HG03469 (cell line): Measurements from ENCODE around the gene PTPN2.
A peak's percentile ranks its signal among the peaks of the same experiment; 100 is the strongest.

Source experiments
- ATAC-seq: cut with Tn5 transposase; IDR thresholded peaks from one replicate; pipeline ENCODE4 v1.9.1; 2021; ENCODE audit warnings: mild to moderate bottlenecking, moderate library complexity, moderate number of reproducible peaks; ENCODE audit not compliant: unreplicated experiment

The PTPN2 gene

DNA sequence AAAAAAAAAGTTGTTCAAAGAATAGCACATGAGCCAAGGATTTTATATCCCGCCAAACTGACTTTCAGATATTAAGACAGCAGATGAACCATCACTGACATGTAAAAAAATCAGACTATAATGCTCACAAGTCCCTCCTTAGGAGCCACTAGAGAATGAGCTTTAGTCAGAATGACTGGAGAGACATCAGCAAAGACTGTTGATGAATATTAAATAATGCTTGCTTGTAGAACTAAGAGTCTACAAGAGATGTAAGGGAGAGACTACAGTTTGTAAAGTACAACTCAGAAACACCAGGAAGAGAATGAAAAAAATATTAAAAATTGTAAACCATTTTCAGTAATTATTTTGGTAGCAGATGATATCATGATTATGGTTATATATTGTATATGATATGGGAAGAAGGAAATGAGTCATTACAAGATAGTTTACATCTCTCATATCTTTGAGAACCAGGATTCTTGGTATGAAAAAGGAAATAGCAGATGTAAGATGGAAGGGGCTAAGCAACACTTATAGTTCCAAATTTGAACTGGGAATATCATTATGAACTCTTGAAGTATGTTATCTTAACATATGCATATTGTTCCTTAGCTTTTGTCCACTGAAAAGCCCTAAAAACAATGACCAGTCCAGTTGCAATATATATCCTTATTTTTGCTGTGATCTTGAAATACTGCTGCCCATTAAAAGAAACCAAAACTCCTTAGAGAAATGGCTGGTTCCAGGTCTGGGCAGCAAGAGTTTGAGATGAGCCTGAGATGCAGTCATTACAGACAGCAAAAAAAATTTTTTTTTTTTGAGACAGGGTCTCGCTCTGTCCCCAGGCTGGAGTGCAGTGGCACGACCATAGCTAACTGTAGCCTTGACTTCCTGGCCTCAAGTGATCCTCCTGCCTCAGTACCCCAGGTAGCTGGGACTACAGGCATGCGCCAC lies 55.7 kb downstream of the PTPN2 start:
- no peak for ATAC-seq

DNA sequence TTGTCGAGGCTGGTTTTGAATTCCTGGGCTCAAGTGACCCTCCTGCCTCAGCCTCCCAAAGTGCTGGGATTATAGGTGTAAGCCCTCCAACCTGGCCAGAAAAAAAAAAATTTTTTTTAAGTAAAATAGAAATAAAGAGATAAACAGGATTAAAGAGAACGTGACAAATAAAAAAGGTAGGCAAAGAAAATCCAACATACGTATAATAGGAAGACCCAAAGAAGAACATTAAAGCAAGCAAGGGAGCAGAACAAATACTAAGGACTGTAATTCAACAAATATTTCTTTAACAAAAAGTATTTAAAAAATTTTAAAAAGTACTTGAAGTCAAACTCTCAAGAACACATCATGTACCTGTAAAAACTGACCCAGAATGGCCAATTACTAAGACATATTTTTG lies 56.4 kb downstream of the PTPN2 start:
- ATAC-seq: no peak

DNA sequence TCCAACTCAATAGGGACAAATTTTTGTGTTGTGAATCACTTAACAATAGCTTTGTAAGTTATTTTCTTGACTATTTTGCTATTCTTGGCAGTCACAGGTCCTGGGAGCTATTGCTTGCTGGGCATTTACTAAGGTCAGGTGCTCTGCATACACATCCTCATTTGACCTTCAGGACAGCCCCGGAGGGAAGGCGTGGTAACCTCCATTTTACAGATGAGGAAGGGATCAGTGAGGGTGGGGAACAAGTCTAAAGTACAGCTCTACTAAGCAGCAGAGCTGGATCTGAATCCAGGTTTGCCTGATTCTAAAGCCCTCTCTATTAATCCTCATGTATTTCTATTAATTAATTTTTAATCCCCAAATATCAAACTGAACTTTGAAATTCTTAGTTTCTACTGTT lies 58.8 kb downstream of the PTPN2 start:
- no peak for ATAC-seq

DNA sequence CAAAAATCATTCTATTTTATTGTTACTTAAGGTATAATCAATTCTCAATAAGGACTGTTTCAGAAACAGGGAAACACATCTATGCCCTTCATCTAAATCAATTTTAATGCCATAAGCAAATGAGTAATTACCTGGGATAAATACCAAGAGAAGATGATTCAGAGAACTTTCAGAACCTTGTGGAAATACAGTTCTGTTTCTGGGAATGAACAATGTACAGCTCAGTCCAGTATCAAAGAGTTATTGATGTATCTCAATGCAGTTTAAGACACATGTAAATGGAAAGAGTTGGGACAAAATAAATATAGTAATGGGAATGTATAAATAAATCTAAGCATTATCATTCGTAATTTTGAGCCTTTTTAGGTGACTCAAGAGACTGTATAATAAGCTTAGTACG lies 60.1 kb downstream of the PTPN2 start:
- ATAC-seq: no peak

DNA sequence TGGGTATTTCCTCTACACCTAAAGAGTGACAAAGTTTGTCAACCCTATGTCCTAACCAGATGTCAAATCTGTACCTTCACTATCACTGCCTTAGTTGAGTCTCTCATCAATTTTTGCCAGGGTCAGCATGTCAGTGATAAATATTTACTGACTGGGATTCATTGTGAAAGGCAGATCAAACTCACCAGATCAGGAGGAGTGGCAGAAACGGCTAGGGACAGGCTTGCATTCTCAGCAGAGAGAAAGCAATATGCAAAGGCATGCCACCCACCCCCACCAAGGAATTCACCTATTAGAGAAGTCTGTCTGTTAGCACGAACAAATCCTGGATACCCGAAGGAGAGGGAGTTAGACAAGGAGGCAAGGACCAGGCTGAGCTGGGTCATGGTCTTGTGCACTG lies 62.6 kb downstream of the PTPN2 start:
- no peak for ATAC-seq

DNA sequence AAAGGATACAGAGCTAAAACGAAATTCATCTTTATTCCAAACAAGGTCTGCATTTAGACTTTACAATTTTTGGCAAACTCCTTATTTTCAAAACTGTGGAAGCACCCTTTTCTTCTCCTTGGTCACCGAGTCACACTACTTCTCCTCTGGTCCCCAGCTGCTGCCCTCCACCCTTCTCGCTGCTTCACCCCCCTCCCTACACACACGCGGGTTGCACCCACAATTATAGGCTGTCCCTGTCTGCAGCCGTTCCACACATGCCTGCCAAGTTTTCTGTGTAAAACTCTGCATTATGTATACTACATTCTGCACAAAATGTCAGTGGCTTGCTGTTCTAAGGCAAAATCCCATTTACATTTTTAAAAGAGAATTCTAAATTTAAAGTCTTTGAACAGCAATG lies 63.5 kb downstream of the PTPN2 start:
- ATAC-seq: no peak

DNA sequence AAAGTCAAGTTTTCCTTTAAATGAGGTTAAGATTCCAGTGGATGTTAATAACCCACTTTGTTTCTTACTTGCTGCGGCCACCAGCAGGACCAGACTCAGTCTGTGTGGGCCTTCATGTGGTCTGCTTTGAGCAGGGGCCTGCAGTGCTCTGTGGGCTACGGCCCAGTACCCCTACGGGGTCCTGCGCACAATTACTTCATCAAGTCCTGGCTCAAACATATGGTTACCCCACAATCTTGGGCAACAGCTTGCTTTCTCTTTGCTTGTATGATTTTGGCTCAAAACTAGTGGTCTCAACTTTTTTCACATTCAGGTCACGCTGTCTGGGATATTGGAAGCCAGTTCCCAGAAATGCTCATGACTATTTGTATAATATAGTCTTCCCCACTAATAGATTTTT lies 64.2 kb downstream of the PTPN2 start:
- no peak for ATAC-seq

DNA sequence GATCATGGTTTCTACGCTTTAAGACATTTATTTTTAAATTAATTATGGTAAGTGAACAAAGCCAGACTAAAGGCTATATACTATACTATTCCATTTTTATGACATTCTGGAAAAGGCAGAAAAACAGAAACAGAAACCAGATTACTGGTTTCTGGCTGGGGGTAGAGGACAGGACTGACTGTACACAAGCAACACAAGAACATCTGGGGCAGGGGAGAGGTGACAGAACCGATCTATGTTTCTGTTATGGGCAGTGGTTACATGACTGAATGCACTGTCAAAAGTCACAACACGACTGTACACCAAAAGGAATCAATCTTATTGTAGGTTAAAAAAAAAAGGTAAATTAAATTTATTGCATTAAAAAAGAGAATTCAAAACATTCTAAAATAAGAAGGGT lies 64.7 kb downstream of the PTPN2 start:
- peak; percentile 67 for ATAC-seq

DNA sequence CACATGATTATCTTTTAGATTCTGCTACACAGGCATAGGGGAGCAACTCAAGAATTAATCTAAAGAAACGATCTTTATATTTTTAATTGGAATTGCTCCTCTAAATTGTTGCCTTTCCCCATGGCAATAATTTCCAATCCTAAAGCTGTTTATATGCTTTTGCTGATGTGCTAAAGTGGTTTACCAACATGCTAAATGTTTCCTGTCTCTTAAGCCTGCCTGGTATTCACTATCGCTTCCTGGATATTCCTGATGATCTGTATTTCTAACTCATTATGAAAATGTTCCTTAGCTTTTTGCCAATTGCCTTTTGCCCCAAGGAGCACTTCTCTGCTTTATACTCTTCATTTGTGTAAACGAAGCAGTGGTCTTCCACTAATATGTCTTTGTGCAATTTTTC lies 65.8 kb downstream of the PTPN2 start:
- no peak for ATAC-seq

DNA sequence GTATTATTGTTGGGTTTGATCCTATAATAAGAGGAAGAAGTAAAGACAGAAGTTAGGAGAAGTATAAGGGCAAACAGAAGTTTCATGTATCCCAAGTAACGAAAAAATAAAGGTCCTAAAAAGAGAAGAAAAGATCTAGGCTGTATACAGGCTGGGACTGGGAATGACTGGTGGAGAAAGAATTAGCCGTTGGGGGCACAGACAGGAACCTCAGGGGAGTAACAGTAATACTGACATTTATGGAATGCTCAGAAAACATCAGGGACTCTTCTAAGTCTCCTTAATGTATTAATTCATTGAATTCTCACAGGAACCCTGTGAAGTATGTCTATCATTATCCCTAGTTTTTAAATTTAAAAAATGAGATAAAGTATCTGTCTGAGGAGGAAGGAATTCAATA lies 67.6 kb downstream of the PTPN2 start:
- ATAC-seq: no peak

DNA sequence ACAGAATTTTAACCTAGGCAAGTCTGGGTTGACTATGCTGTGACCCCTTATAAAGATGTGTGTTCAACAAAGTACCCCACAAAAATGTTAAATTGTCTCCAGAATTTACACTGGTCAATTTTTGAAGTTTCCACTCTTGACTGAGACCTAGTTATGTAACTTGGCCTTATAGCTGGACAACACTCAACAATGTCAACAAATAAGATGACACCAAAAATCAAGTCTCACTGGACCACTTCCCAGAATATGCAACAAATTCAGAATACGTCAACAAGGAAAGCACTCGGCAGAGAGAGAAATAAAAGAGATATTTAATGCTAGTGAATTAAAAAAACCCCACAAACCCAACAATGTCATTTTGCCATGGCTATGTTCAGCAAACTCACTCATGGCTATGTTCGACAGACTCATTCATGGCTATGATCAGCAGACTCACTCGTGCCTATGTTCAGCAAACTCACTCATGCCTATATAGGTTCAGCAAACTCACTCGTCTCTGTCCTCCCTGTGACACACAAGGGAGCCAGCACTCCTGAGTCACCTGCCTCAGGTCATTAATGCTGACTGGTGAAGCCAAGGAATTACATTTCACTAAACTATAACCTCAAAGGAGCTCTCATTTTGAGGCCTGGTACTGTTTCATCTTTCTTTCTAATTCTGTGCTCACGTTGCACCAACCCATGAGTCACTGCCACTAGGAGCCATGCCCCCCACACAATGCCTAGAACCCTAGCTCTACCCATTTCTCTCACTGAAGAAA lies 72.7 kb downstream of the PTPN2 start:
- no peak for ATAC-seq

DNA sequence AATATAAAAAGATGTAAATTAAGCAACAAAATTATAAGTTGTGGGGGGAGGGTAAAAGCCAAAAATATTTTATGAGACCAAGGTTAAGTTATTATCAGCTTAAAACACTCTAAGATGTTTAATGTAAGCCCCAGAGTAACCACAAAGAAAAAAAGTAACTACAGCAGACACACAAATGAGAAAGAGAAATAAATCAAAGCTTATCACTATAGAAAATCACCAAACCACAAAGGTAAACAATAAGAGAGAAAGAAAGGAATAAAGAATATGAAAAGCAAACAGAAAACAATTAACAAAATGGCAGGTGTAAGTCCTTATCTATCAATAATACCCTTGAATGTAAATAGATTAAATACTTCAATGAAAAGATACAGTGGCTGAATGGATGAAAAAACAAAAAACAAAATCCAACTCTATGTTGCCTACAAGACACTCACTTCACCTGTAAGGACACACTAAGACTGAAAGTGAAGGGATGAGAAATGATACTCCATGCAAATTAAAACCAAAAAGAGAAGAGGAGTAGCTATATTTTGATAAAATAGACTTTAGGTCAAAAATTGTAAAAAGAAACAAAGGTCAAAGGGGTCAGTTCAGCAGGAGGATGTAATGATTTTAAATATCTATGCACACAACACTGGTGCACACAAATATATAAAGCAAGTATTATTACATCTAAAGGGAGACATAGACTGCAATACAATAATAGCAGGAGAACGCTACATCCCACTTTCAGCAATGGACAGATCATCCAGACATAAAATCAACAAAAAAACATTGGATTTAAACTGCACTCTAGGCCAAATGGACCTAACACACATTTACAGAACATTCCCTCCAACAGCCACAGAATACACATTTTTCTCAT lies 80.7 kb downstream of the PTPN2 start:
- ATAC-seq: peak; percentile 75

DNA sequence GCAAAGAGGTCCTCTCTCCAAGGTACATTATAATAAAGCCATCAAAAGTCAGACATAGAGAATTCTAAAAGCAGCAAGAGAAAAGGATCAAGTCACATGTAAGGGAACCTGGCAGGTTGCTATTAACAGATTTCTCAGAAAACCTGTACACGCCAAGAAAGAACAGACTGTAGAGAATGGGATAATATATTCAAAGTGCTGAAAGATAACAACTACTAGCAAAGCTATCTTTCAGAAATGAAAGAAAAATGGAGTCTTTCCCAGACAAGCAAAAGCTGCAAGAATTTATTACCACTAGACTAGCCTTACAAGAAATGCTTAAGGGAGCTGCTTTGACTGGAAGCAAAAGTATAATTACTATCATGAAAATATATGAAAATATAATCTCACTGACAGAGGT lies 81.5 kb downstream of the PTPN2 start:
- no peak for ATAC-seq

DNA sequence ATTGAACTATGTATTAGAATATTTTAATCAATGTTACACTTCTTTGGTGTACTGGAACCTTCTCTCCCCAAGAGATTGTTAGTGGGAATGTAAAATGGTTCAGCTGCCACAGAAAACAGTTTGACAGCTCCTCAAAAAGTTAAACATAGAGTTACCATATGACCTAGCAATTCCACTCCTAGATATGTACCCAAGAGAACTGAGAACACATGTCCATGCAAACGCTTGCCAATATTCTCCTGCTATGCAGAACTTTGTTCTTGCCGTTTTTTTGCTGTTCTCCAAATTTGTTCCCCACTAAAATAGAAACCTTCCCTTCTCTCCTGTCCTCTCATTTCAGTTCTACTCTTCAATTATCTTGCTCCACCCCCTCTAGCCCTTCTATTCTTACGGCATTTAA lies 87.6 kb downstream of the PTPN2 start:
- ATAC-seq: no peak

DNA sequence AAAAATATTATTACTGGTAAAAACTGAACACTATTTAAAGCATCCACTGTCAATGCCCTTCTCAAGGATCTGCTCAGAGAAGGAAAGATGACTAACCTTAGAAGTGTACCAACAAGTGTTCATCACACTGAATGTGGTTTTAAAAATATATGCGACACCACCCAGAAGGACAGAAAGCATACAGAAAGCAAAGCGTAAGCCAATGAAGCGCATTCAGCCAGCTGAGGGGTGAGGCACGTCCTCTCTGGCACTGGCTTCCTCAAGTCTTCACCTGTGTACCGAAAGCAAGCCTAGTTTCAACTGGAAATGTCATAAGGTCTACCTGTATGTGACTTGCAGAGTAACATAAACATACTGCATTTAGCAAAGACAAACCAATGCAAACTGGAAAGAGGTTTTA lies 92.4 kb downstream of the PTPN2 start:
- ATAC-seq: no peak

DNA sequence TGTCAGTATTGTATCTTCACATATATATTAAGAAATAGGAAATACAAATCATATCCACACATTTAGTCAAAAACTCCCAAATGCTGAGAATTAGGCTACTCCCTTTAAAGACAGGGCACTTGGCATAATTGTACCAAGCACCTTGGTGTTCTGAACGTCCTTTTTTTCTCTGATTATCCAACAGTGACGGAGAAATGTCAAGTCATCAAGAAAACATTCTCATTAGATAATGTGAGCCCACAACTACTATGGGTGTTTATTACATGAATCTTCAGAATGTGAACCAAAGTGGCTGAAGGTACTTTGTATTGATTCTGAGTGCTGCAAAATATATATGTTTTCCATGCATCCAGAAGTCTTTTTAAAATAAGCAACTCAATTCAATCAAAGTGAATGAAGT lies 97.4 kb downstream of the PTPN2 start:
- no peak for ATAC-seq

DNA sequence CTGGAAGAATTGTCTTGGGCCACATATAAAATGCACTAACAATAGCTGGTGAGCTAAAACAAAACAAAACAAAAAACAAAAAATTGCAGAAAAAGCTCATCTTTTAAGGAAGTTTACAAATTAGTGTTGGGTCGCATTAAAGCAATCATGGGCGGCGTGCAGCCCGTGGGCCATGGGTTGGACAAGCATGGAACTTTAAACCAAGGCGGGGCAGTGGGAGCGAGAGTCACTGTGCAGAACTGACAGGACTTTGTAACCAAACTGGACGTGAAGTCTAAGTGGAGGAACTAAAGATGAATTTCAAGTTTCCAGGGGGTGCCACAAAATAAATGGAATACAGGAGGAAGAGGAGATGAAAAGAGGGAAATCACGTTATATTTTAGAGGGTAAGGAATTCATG lies 100.5 kb downstream of the PTPN2 start:
- no peak for ATAC-seq

DNA sequence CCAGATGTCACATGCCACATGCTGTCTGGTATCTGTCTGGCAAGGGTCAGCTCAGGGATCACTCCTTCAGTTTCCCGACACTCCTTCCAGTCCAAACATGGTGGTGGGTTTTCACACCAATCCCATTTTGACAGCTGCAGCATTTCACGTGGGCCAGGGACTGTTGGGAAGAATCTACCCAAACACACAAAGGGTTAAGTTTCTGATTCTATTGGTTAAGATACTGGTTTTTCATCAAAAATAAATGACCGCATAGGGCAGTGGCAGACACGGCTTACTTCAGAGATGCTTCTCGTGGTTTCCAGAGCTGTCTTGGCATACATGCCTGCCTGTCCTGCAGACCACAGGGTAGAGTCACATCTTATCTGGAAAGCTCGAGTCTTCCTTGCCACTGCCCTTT lies 101.5 kb downstream of the PTPN2 start:
- ATAC-seq: no peak

DNA sequence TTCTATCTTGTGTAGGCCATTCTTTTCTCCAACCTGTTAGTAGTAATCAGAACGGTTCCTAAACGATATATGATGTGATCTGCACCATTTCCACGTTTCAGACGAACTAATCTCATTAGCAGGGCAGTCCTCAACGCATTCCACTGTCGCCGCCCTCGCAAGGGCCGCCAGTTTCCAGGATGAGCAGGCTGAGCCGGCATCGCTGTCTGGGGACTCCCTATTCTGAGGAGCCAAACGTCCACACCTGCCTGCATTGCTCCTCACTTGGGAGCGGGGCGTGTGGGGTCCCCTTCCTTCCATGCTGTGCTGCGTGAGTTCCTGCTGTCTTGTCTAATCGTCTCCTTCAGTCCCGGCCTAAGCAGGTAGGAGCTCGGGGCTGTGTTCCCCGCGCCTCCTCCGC lies 104.6 kb downstream of the PTPN2 start:
- no peak for ATAC-seq

DNA sequence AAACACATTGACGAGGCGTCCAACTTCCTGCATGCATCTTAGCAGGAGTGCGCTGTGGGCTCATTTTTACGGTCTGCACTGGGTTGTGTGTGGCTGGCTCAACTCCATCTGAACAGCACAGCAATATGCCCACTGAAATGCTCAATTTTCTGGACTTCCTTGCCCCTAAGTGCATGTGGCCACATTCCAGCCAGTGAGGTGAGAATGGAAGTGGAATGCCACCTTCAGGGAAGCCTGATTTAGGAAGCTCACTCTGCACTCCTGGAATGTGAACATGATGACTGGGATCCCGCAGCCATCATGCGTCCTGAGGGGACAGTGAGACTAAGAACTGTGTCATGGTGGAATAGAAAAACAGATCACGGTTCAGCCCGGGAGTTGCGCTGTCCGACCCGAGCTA lies 105.0 kb downstream of the PTPN2 start:
- no peak for ATAC-seq

DNA sequence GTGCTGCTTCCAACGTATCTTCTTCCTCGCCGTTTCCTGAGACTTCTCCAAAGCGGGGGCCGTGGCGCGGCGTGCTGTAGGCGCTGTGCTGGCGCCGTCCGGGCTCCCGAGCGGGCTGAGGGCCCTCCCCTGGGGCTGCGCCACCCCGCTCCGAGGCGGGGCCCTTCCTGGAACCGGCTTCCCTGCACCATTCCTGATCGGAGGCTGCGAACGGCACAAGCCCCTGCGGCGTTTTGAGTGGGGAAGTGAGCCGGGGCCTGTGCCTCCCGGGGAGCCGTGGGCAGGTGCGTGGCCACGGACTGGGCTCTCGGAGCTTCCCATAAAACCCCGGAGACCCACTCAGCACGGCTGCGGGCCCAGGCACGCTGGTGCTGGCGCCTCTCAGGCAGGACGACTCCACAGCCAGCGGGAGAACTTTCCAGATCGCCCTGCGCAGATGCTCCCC lies 106.5 kb downstream of the PTPN2 start:
- no peak for ATAC-seq
